B cell (primary cell): ENCODE measurements around the gene PPP1R7.

Experiments used
- EZH2 ChIP-seq: IDR thresholded peaks from 2 replicates; pipeline ENCODE4 v1.6.1; 2012; ENCODE audit warnings: borderline replicate concordance, low read depth, mild to moderate bottlenecking, moderate library complexity, low read length; ENCODE audit not compliant: insufficient read depth, poor library complexity, severe bottlenecking
- TF ChIP-seq, protein P1 (sequence below): fragments of 200-600 bp; IDR thresholded peaks from one replicate; pipeline ENCODE4 v1.8.0; 2022; ENCODE audit warnings: antibody characterized with exemption, mild to moderate bottlenecking

DNA sequence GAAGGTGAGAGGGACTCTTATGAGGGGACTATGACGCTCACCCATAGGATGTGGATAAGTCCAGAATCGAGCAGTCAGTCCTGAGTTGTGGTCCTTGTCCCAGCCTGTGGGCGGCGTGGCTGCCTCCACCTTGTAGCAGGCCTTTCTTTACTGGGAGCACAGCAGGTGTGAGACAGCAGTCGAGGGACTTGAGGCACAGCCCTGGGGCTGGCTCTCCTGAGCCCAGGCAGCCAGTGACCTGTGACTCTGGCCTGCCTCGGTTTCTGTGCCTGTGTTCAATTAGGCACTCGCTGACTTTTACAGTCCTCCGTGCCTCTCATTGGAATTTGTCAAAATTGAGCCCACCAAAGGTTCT, 8.3 kb downstream of the PPP1R7 start:
- TF ChIP-seq, protein P1, sequence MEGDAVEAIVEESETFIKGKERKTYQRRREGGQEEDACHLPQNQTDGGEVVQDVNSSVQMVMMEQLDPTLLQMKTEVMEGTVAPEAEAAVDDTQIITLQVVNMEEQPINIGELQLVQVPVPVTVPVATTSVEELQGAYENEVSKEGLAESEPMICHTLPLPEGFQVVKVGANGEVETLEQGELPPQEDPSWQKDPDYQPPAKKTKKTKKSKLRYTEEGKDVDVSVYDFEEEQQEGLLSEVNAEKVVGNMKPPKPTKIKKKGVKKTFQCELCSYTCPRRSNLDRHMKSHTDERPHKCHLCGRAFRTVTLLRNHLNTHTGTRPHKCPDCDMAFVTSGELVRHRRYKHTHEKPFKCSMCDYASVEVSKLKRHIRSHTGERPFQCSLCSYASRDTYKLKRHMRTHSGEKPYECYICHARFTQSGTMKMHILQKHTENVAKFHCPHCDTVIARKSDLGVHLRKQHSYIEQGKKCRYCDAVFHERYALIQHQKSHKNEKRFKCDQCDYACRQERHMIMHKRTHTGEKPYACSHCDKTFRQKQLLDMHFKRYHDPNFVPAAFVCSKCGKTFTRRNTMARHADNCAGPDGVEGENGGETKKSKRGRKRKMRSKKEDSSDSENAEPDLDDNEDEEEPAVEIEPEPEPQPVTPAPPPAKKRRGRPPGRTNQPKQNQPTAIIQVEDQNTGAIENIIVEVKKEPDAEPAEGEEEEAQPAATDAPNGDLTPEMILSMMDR, result no peak
- no peak for TF ChIP-seq EZH2
